Measurements from ENCODE around the gene IFNGR1.
"Not testable (repeated sequence)": the region's sequence is repeated elsewhere in the genome, so short reads cannot be mapped to it uniquely, and the experiment has no call there.

Gene IFNGR1

GRCh38 chr6:137218917-137219663, at the start of gene IFNGR1:
Gene IFNGR1 (minus strand): TSS chr6:137219385. CDS start chr6:137219327, 58 bp downstream.
- DNase-seq: peak; percentile 44

GRCh38 chr6:137268911-137269310, 49.7 kb upstream of the IFNGR1 start:
- DNase-seq: no peak

GRCh38 chr6:137266309-137266586, 47.1 kb upstream of the IFNGR1 start:
- no peak for DNase-seq

GRCh38 chr6:137265561-137266308, 46.5 kb upstream of the IFNGR1 start:
- no peak for DNase-seq

GRCh38 chr6:137264311-137265075, 45.3 kb upstream of the IFNGR1 start:
- DNase-seq: no peak

- no peak for DNase-seq
Measured at GRCh38 chr6:137261761-137262160, 42.6 kb upstream of the IFNGR1 start.

GRCh38 chr6:137261361-137261760, 42.2 kb upstream of the IFNGR1 start:
- DNase-seq: no peak

GRCh38 chr6:137260217-137260616, 41.0 kb upstream of the IFNGR1 start:
- no peak for DNase-seq

GRCh38 chr6:137259349-137259748, 40.2 kb upstream of the IFNGR1 start:
- DNase-seq: no peak

GRCh38 chr6:137258170-137258569, 39.0 kb upstream of the IFNGR1 start:
- no peak for DNase-seq

GRCh38 chr6:137256350-137257103, 37.3 kb upstream of the IFNGR1 start:
- no peak for DNase-seq

GRCh38 chr6:137254966-137255365, 35.8 kb upstream of the IFNGR1 start:
- DNase-seq: no peak

GRCh38 chr6:137254430-137254829, 35.2 kb upstream of the IFNGR1 start:
- not testable (repeated sequence) for DNase-seq

GRCh38 chr6:137248702-137249101, 29.5 kb upstream of the IFNGR1 start:
- DNase-seq: no peak

GRCh38 chr6:137247724-137248123, 28.5 kb upstream of the IFNGR1 start:
- DNase-seq: no peak

GRCh38 chr6:137246791-137247202, 27.6 kb upstream of the IFNGR1 start:
- no peak for DNase-seq

- no peak for DNase-seq
Measured at GRCh38 chr6:137246164-137246563, 27.0 kb upstream of the IFNGR1 start.

- DNase-seq: no peak
Measured at GRCh38 chr6:137241481-137242038, 22.4 kb upstream of the IFNGR1 start.

- DNase-seq: no peak
Measured at GRCh38 chr6:137240168-137240567, 21.0 kb upstream of the IFNGR1 start.

GRCh38 chr6:137237413-137238170, 18.4 kb upstream of the IFNGR1 start:
- no peak for DNase-seq

- no peak for DNase-seq
Measured at GRCh38 chr6:137236581-137237355, 17.6 kb upstream of the IFNGR1 start.
